CD4-positive, alpha-beta T cell treated with Interleukin-15 for 1 hour (primary cell): ENCODE results near the gene MANBA.

ENCODE experiments used
- DNase-seq: peaks from one replicate; pipeline ENCODE4 v3.0.0-alpha.2; 2020

Gene MANBA

DNA sequence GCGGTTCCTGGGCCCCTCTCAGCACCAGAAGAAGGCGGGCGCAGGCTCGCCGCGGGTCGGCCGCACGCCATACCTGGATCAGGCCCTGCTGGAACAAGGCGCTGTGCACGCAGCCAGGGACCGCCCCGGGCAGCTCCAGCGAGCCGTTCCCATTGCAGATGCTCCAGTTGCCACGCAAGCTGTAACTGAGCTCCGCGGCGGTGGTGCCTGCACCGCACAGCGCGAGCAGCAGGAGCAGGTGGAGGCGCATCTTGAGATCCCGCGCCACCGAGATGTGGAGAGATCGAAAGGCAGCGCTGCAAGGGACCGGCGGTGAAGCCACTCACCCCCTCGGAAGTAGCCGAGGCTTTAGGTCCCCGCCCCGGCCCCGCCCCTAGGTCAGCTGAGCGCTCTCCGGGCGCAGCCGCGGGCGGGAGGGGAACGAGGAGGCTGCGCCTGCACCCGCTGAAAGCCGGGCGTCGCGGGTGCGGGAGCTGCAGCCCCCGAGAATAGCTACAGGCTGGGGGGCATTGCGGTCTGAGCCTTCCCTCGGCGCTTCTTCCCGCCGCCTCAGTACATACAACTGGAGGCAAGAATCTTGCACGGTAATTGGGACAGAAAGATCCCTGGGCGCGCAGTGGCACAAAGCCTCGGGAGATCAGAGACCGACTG is at the start of gene MANBA:
MANBA (minus strand) TSS at position 324 of the 651 bp plus-strand sequence; CDS start at position 250, 74 bp downstream.
- peak; percentile 86 for DNase-seq

DNA sequence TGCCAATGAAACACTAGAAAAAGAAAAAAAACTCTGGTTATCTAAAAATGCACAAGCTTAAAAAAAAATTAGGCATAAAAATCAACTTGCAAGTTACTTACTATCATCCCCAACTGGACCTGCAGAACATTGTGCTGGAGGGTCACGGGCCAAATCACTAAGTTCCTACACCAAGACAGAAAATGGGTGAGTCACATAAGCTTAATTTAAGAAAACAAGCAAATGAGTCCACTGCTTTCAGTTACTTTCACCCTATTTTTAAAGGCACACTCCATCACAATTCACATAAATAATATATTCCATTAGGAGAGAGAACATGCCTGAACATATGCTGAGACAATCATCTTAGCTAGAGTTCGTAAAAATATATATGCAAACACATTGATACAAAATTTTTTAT is 48.9 kb upstream of the MANBA start:
- no peak for DNase-seq

DNA sequence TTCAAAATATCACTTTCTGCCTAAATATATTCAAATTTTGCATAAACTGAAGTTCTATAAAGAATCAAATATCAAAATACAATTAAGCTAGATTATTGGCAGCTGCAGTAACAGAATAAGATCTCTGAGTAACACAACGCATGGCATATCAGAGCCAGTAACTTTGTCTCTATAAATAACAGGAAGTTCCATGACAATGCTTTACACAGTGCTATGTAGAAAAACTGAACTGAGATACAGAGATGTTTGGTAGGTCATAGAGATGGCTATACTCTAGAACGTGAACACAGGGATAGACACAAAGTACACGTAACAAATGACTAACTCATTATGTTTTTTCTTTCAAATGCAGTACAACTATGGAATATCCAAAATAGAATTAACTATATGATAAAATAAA is 48.4 kb upstream of the MANBA start:
- DNase-seq: no peak

DNA sequence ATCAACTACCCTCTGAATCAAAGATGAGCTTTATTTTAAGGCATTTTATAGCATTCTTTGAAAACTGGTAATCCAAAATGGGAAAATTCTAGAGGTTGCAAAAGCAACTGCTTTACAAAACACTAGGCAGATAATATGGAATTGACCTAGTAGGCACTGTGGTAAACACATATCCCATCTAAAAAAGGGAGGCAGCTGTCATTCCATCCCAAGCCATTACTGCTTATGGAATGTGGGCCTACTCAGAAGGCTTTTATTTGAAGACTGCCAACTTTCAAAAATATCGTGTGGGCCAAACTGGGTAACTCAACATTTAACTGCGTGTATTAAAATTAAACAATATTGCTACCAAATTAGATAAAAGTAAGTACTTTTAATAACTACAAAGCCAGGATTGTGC is 47.2 kb upstream of the MANBA start:
- DNase-seq: no peak

DNA sequence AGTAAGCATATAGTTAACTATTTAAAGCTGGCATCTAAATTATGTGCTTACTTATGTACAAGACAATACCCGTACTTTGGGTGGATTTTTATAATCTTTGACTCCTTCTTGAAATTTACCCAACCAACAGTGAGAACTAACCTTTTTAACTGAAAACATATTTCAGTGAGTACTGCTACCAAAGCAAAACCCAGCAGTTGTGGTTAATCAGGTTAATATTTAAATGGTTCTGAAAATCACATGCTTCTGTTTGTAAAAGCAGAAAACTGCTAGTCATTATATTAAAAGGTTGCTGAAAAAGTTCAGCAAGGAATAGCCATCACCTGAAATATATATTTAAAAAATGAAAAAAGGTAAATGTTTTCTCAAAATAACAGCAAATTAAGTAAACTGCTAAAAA is 46.6 kb upstream of the MANBA start:
- DNase-seq: no peak

DNA sequence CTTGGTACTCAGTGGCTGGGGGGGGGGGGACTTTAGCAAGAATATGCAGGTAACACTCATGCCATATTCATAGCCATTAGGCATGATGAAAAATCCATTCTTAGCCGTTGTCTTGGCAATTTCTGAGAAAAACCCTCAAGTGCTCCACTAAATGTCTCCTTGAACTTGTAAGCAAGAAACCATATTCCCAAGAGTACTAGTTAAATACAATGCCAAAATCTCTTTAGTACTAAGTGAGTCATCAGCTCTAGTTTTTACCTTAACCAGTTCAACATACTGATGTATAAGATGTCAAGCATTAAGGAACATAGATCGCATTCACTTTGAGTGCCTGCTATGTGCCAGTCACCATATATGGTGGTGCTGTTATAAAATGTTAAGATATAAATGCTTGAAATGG is 39.0 kb upstream of the MANBA start:
- no peak for DNase-seq

DNA sequence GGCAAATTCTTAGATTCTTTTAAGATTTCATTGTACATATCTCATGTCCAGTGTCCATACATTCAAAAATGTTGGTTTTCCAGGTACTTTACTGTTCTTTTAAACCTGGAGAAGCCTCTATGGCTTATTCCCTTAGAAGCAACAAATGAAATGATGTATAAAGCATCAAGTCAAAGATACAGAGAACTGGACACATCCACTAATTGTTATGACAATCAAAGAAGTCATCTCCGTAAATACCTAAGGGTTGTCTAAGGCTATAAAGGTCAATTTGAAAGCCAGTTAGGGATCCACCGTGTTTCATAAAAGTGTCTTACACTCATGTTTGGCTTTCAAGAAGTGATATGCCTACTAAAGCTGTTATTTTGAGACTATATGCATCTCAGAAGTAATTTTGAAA is 34.2 kb upstream of the MANBA start:
- DNase-seq: no peak

DNA sequence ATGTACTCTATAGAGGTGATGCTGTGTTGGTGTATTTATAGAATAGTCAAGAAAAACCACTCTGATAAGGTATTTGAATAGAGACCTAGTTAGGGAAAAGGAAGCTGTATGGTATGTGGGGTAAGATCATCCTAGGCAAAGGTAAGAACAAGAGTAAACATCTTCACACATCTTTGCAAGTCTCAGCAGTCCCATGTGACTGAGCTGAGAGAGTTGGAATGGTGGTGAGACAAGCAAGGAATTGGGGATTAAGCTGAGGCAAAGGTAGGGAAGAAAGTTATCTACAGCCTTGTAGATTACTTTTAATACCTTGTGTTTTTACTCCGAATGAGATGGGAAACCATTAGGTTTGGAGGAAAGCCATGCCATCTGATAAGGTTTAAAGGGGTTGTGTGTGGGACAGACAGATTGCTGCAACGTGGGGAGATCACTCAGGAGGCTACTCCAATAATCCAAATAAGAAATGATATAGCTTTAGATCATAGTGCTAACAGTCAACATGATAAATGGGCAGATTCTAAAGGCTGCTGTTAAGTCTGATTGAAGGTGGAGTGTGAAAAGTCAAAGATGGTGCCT is 31.7 kb upstream of the MANBA start:
- DNase-seq: no peak

DNA sequence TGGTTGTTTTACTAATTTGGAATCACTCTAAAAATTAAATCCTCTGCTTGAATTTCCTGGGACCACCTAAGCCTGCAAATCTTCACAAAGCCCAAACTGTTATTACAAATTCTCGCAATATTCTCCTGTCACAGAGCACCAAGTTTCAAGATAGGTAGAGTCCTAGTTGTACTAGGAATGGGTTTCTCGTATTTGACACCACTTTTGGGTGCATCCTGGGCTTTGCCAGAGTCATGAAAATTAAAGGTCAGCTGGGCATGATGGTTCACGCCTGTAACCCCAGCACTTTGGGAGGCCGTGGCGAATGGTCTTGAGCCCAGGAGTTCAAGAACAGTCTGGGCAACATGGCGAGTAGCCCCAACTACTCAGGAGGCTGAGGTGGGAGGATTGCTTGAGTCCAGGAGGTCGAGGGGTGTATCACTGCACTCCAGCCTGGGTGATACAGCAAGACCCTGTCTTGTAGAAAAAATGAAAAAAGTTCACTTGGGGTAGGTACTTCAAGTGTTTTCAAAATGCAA is 30.6 kb upstream of the MANBA start:
- no peak for DNase-seq

DNA sequence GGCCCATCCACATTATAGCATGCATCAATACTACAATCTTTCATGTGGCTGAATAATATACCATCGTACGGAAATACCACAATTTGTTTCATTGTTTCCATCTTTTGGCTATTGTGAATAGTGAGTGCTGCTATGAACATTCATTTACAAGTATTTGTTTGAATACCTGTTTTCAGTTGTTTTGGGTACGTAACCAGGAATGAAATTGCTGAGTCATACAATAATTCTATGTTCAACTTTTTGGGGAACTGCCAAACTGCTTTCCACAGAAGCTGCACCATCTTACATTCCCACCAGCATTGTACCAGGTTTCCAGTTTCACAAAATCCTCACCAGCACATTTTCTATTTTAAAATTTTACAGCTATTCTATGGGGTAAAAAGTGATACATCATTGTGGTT is 28.5 kb upstream of the MANBA start:
- no peak for DNase-seq

DNA sequence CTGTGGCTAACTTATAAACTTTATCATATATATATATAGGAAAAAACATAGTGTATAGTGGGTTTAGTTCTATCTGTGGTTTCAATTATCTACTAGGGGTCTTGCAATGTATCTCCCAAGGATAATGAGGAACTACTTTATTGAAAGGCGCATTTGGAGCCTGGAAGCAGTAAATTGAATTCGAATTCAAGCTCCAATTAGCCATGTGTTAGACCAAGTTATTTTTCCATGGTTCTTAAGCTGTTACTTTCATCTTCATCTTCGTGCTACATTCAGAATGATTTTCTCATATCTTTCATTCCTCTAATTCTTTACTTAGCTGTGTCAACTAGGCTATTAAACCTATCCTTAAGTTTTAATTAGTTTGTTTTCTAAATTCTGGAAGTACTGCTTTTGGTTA is 27.2 kb upstream of the MANBA start:
- no peak for DNase-seq

DNA sequence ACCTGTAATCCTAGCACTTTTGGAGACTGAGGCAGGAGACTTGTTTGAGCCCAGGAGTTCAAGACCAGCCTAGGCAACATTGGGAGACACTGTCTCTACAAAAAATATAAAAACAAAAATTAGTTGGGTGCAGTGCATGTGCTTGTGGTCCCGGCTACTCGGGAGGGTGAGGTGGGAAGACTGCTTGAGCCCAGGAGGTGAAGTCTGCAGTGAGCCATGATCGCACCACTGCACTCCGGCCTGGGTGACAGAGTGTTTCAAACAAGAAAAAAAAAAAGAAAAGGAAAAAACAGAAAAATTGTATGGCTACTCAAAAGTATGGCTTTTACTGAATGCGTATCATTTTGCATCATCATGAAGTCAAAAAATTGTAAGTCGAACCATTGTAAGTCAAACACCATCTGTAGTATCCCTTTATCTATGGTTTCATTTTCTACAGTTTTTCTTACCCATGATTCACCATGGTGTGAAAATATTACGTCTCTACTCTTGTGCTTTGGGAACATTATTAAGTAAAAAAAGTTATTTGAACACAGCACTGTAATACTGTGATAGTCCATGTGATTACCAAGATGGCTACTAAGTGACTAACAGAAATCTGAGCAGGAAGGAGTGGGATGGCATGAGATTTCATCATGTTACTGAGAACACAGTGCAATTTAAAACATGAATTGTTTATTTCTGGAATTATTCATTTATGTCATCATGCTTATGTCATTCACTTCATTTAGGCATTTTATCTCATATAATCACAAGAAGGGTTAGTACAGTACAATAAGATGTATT is 26.5 kb upstream of the MANBA start:
- DNase-seq: no peak

DNA sequence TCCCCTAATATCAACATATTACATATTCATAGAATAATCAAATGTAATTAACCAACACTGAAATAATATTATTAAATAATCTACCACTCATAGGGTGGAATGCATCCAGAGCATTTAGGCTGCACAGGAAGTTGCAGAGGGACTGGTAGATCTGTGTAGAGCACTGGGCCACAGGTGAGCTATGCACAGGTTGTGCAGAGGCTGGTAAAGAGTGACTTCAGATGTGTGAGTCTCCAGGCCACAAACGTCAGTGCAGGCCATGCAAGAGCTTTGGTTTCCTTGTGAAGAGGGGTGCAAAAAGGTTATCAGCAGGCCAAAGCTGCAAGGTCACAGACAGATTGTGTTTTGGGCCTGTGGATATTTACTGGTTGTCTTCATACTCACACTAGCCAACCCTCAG is 25.5 kb upstream of the MANBA start:
- no peak for DNase-seq

DNA sequence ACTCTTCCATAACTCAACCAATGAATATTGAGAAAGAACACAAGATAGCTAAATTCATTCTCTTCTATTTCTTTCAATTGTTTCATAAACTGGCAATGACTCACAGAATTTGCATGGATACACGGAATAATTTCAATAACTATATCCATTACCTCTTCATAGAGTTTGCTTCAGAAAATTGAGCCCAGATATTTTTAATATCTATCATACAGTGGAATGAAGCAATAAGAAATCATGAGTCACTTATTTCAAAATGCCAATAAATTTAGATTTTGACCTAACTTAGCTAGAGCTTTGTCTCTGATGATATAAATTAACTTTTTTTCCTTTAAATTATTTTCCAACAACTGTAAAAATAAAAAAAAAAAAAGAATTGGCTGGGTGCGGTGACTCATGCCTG is 22.2 kb upstream of the MANBA start:
- DNase-seq: no peak

DNA sequence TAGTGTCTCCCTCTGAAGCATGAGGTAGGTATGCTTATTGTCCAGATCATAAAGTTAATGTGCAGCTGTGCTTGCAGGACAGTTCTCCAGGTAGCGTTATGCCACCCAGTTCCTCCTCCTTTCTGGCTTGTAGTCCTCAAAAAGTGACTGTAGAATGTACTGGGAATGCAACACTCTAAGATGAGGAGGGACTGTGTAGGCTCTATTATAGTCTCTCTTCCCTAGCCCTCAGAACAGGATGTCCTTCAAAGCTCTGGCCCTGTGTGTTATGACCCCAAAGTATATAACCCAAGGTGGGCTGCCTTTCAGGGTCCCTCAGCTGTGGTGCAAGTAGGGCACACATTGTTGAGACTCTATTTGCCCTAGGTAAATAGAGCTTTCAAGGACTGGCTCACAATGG is 20.8 kb upstream of the MANBA start:
- DNase-seq: no peak

DNA sequence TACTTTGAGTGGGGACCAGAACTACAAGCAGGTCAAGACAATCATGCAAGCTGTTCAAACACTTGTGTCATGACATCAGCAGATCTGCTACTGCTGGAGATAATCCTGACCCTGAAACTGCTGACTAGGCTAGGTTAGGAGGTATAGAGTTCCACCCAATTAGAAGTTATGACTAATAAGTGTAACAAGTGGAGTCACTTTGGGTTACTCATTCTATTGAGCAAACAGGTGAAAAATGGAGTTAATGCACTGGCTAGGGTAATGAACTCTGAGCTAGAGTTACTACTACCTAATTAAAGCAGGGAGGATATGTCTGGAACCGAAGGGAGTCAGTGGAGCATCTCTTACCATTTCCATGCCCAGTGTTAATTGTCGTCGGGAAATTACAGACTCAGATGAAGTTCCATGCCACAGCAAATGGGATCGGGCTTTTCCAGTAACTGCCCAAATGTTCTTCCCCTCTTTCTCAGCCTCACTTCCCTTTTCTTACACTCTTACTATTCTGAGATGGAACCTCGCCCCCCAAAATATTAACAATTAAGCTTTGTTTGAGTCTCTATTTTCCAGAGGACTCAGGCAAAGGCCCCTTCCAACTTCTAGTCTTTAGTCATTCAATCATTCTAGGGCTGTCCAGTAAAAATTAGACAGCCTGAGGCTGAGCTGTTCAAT is 19.8 kb upstream of the MANBA start:
- no peak for DNase-seq

DNA sequence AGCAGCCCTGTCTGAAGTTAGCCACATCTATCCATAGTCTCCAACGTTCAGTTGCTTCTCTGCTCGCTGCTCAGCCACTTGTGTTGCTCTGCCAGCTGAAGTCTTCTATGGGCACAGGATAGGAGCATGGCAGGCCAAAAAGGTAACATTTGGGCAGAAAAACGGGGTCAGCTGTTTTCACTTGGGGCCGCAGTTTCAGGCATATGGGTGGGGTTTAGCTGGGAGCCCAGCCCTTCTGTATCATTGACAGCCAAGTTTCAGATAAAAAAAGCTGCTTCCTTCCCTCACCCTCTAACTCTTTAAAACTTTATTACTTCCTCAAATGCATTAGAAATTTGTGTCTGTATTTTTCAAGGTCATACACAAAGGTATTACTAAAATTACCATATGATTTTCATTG is 18.4 kb upstream of the MANBA start:
- no peak for DNase-seq

DNA sequence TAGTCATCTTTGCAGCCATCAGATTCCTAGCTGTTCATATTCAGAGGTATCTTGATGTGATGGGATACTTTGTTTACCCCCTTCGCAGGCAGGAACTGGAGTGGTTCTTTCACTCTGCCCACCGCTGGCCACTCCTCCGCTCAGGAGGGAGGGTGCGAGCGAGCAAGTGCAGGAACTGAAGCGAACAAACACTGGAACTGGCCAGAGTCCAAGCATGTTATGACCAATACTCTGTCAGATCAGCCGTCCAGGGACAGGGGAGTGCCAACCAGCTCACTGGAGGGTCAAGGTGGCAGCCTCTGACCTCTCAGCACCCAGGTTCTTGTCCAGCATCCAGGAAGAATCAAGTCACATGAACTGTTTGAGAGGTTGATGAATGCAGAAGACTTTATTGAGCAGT is 18.0 kb upstream of the MANBA start:
- no peak for DNase-seq

DNA sequence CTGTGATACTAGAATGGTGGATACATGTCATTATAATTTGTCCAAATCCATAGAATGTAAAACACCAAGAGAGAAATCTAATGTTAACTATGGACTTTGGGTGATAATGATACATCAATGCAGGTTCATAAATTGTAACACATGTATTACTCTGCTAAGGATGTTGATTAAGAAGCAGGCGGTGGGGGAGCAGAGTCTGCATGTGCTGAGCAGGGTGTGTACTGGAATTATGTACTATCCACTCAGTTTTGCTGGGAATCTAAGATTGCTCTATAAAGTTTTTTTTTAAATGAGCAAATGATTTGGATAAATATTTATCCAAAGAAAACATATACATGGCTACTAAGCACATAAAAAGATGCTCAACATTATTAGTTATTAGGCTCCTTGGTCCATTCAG is 15.0 kb upstream of the MANBA start:
- no peak for DNase-seq

DNA sequence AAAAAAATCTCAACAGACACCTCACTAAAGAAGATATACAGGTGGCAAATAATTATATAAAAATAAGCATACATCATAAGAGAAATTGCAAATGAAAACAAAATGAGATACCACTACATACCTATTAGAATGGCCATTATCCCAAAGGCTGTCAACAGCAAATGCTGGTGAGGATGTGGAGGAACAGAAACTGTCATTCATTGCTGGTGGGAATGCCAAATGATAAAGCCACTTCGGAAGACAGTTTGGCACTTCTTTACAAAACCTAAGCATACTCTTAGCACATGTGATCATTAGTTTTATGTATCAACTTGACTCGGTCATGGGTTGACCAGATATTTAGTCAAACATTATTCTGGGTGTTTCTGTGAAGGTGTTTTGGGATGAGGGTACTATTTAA is 13.5 kb upstream of the MANBA start:
- DNase-seq: no peak

DNA sequence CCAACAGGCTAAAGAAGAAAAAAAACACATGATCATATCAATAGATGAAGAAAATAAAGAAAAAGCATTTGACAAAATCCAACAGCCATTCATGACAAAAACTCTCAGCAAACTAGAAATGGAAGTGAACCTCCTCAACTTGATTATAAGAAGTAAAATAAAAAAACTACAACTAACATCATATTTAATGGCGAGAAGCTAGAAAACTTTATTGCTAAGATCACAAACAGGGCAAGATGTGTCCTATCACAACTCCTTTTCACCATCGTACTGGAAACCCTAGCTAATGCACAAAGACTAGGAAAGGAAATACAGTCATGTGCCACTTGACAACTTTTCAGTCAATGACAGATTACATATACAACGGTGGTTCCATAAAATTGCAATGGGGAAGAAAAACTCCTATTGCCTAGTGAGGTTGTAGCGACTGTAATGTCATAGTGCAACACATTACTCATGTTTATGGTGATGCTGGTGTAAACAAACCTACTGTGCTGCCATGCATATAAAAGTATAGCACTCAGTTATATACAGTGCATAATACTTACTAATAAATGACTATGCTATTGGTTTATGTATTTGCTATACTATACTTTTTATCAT is 12.1 kb upstream of the MANBA start:
- DNase-seq: no peak

DNA sequence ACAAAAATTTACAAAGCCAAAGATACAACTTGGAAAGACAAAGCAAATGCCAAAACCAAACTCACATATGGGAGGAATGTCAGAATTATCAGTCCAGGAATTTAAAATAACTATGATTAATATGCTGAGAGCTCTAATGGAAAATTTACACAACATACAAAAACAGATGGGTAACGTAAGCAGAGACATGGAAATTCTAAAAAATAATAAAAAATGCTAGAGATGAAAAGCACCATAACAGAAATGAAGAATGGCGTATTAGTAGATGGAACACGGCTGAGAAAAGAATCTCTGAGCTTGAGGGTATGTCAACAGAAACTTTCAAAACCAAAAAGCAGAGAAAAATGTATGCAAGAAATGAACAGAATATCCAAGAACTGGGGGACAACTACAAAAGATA is 4.1 kb upstream of the MANBA start:
- DNase-seq: no peak

DNA sequence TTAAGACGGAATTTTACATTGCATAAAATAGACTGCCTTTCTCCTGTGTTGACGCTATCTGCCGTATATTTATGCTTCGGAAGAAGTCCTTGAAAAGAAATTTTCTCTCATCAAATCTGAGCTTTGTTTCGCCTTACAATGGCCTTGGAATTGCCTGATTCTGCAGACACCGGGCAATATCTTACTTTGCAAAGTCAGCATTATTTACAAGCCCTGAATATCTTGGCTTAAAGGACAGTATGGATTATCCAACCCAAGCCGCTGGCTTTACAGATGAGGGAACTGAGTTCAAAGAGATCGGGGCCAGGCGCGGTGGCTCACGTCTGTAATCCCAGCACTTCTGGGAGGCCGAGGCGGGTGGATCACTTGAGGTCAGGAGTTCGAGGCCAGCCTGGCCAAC is 1.1 kb upstream of the MANBA start:
- DNase-seq: no peak
